HCT116 (cell line): ENCODE results near the gene LRP1B. TPM values are rescaled to one million over a fixed set of nuclear protein-coding genes. Genes with fewer than 3 reads are reported as not detected.

Experiments used
- ATAC-seq: fragments of 200-7000 bp; cut with Tn5 transposase; 2 replicates; pipeline ENCODE4 v1.9.1; 2020; ENCODE audit warnings: mild to moderate bottlenecking, moderate library complexity
- BruUV-seq: library from RNA; stranded (reverse); fragments of 400-500 nt; replicated peaks from 2 replicates; lab custom pipeline; 2021; lab: Mats Ljungman, UMichigan
- CTCF ChIA-PET: fragments of 300-600 bp; sonication (Branson Sonifier 250); formaldehyde crosslinking; loops from one replicate; lab custom pipeline; 2021; ENCODE audit warnings: antibody characterized with exemption; lab: Charles Lee
- POLR2A ChIA-PET: fragments of 300-600, 350-600 bp; sonication (Branson Sonifier 250); formaldehyde crosslinking; loops from one replicate; lab custom pipeline; 2021; ENCODE audit warnings: antibody characterized with exemption; lab: Charles Lee
- RAD21 ChIA-PET, 2 experiments: fragments of 300-600 bp; sonication (Branson Sonifier 250); formaldehyde crosslinking; loops; one replicate each; lab custom pipeline; 2023; ENCODE audit warnings: low total read pairs in 2 of 2; ENCODE audit not compliant: uncharacterized antibody in 2 of 2, unreplicated experiment in 2 of 2, low non-redundant PET in 1 of 2; lab: Charles Lee
- DNase-seq: peaks from one replicate; pipeline ENCODE4 v3.0.0-alpha.2; 2010; ENCODE audit warnings: low read depth, low spot score
- H2AFZ ChIP-seq: fragments of 200-600 bp; shearing (Covaris generic), sonication (generic); 2 replicates; pipeline ENCODE4 v1.6.1; 2017; ENCODE audit warnings: low read depth, mixed run types, mixed read lengths, antibody characterized with exemption, low read length; ENCODE audit not compliant: poor library complexity, severe bottlenecking
- H3K27ac ChIP-seq: 2 replicates; pipeline ENCODE4 v1.5.1; 2012; ENCODE audit warnings: low read depth, low read length
- H3K27me3 ChIP-seq: fragments of 200-600 bp; sonication (generic); 2 replicates; pipeline ENCODE4 v1.6.1; 2016; ENCODE audit warnings: mixed run types, low read length, mixed read lengths; ENCODE audit not compliant: insufficient read depth
- H3K36me3 ChIP-seq, 2 experiments: fragments of 200-500 bp in 1 of 2; fragments of 200-600 bp in 1 of 2; sonication (Bioruptor generic) in 1 of 2; sonication (generic) in 1 of 2; 2 replicates each; pipeline versions ENCODE4 v1.5.1 to v1.6.1; 2014 to 2016; ENCODE audit warnings: low read length in 2 of 2, inconsistent platforms in 1 of 2, mixed read lengths in 1 of 2, mixed run types in 1 of 2; ENCODE audit not compliant: insufficient read depth in 2 of 2, control insufficient read depth in 1 of 2
- H3K4me1 ChIP-seq, 2 experiments: fragments of 200-600 bp in 1 of 2; sonication (generic) in 1 of 2; 2 replicates each; pipeline versions ENCODE4 v1.5.1 to v1.6.1; 2012 to 2017; ENCODE audit warnings: low read length in 2 of 2, inconsistent platforms in 1 of 2, mild to moderate bottlenecking in 1 of 2, mixed read lengths in 1 of 2, mixed run types in 1 of 2, moderate library complexity in 1 of 2; ENCODE audit not compliant: insufficient read depth in 2 of 2, control insufficient read depth in 1 of 2
- H3K4me2 ChIP-seq: fragments of 200-600 bp; sonication (generic); 2 replicates; pipeline ENCODE4 v1.6.1; 2017; ENCODE audit warnings: mixed run types, low read length, mixed read lengths
- H3K4me3 ChIP-seq, 2 experiments: fragments of 200-600 bp in 1 of 2; sonication (generic) in 1 of 2; replicated peaks in 1 of 2; 2 replicates each; pipeline ENCODE4 v1.5.1; 2011 to 2016; ENCODE audit warnings: low read length in 2 of 2, control low read depth in 1 of 2, low read depth in 1 of 2, mild to moderate bottlenecking in 1 of 2, mixed read lengths in 1 of 2, mixed run types in 1 of 2
- H3K79me2 ChIP-seq: fragments of 200-600 bp; sonication (generic); 2 replicates; pipeline ENCODE4 v1.6.1; 2017; ENCODE audit warnings: mild to moderate bottlenecking, mixed run types, low read length, moderate library complexity, mixed read lengths; ENCODE audit not compliant: insufficient read depth
- H3K9ac ChIP-seq: fragments of 200-600 bp; sonication (generic); 2 replicates; pipeline ENCODE4 v1.6.1; 2016; ENCODE audit warnings: low read length, mixed read lengths
- H3K9me2 ChIP-seq: fragments of 200-600 bp; sonication (generic), shearing (Covaris generic); 2 replicates; pipeline ENCODE4 v1.6.1; 2017; ENCODE audit warnings: mixed run types, mild to moderate bottlenecking, moderate library complexity; ENCODE audit not compliant: insufficient read depth
- H3K9me3 ChIP-seq, 2 experiments: fragments of 200-500 bp in 1 of 2; fragments of 200-600 bp in 1 of 2; sonication (Bioruptor generic) in 1 of 2; sonication (generic) in 1 of 2; 2 replicates each; pipeline ENCODE4 v1.6.1; 2014 to 2017; ENCODE audit warnings: low read length in 2 of 2, mixed read lengths in 2 of 2, inconsistent platforms in 1 of 2, low read depth in 1 of 2, mild to moderate bottlenecking in 1 of 2, mixed run types in 1 of 2, moderate library complexity in 1 of 2; ENCODE audit not compliant: control insufficient read depth in 1 of 2, insufficient read depth in 1 of 2
- H4K20me1 ChIP-seq: fragments of 200-600 bp; sonication (generic), shearing (Covaris generic); 2 replicates; pipeline ENCODE4 v1.6.1; 2017; ENCODE audit warnings: mixed run types, mild to moderate bottlenecking, moderate library complexity; ENCODE audit not compliant: insufficient read depth
- ATF3 ChIP-seq: IDR thresholded peaks from 2 replicates; pipeline ENCODE4 v1.6.1; 2012
- FOSL1 ChIP-seq: IDR thresholded peaks from 2 replicates; pipeline ENCODE4 v1.6.1; 2012; ENCODE audit warnings: low read depth
- MAX ChIP-seq: IDR thresholded peaks from 2 replicates; pipeline ENCODE4 v1.6.1; 2012
- POLR2A ChIP-seq: IDR thresholded peaks from 2 replicates; pipeline ENCODE4 v1.7.0; 2011; ENCODE audit warnings: borderline replicate concordance; ENCODE audit not compliant: insufficient read depth, insufficient read length; ENCODE audit errors: extremely low read depth
- POLR2AphosphoS5 ChIP-seq: IDR thresholded peaks from 2 replicates; pipeline ENCODE4 v1.6.1; 2011; ENCODE audit warnings: mild to moderate bottlenecking, low read depth, low read length, moderate library complexity
- RAD21 ChIP-seq: IDR thresholded peaks from 2 replicates; pipeline ENCODE4 v1.6.1; 2012; ENCODE audit warnings: low read depth, mild to moderate bottlenecking
- SIN3A ChIP-seq: IDR thresholded peaks from 2 replicates; pipeline ENCODE4 v1.6.1; 2012; ENCODE audit warnings: low read depth
- SP1 ChIP-seq: IDR thresholded peaks from 2 replicates; pipeline ENCODE4 v1.6.1; 2012; ENCODE audit warnings: low read depth
- SRF ChIP-seq: IDR thresholded peaks from 2 replicates; pipeline ENCODE4 v1.6.1; 2012; ENCODE audit warnings: low read depth
- TCF7L2 ChIP-seq: IDR thresholded peaks from 2 replicates; pipeline ENCODE4 v1.7.0; 2011; ENCODE audit warnings: borderline replicate concordance, inconsistent platforms; ENCODE audit not compliant: insufficient read depth, insufficient read length; ENCODE audit errors: extremely low read depth
- ZFX ChIP-seq: fragments of 450-650 bp; IDR thresholded peaks from 2 replicates; pipeline ENCODE4 v1.6.1; 2017
- intact Hi-C: fragments of 100-400 bp; cut with micrococcal nuclease; formaldehyde crosslinking; loops from 2 replicates; pipeline ENCODE4 v1.10.0; 2022
- total RNA-seq: library from RNA; stranded (reverse); gene quantifications from one replicate; pipeline ENCODE4 v1.2.1, GENCODE V29; 2021; ENCODE audit not compliant: unreplicated experiment

Gene LRP1B
- total RNA-seq, 1 experiment from 2014 or later, result 0.34 TPM

GRCh38 chr2:142048581-142048980 is 82.2 kb downstream of the LRP1B start:
- ChIA-PET RAD21 (no interaction called here), CTCF (no interaction called here), POLR2A (no interaction called here)
- no TSS peak for BruUV-seq
- intact Hi-C loops, result no loop called here
- no peak overlapping the region for H2AFZ ChIP-seq
- no peak for DNase-seq
- no peaks in the 10 kb centered on the region for H3K9me2 ChIP-seq
- TF ChIP-seq MAX (no peak), SIN3A (no peak), SRF (no peak), ATF3 (no peak), POLR2A (no peak), RAD21 (no peak)
- no peaks in the 10 kb centered on the region for H4K20me1 ChIP-seq
- H3K27me3 ChIP-seq, result no peaks in the 10 kb centered on the region
- H3K4me3 ChIP-seq, result no peak overlapping the region
- no peak overlapping the region for H3K9ac ChIP-seq
- ATAC-seq, result no peak
- no peak overlapping the region for H3K4me2 ChIP-seq
- H3K79me2 ChIP-seq, result no peaks in the 10 kb centered on the region
- no peaks in the 10 kb centered on the region for H3K9me3 ChIP-seq
- H3K4me1 ChIP-seq, result no peaks in the 10 kb centered on the region
- no peak overlapping the region for H3K27ac ChIP-seq
- H3K36me3 ChIP-seq, result no peaks in the 10 kb centered on the region

- no peak overlapping the region for H3K4me2 ChIP-seq
- no peak for ATAC-seq
- no peaks in the 10 kb centered on the region for H3K79me2 ChIP-seq
- no peaks in the 10 kb centered on the region for H3K36me3 ChIP-seq
- no peak overlapping the region for H2AFZ ChIP-seq
- RAD21 ChIA-PET, result no interaction called here
- BruUV-seq, result no TSS peak
- peaks cover 0 to 9% of the 10 kb centered on the region in 2 experiments; a peak in 2 of 4 replicates for H3K4me1 ChIP-seq
- intact Hi-C loops, result no loop called here
- H4K20me1 ChIP-seq, result no peaks in the 10 kb centered on the region
- TF ChIP-seq POLR2A, result no peak
- TF ChIP-seq TCF7L2, result no peak
- no peak for TF ChIP-seq ZFX
- no peak for TF ChIP-seq FOSL1
- no peak for TF ChIP-seq POLR2AphosphoS5
- TF ChIP-seq SP1, result no peak
- H3K27ac ChIP-seq, result no peak overlapping the region
- H3K9me2 ChIP-seq, result no peaks in the 10 kb centered on the region
- H3K9me3 ChIP-seq, result no peaks in the 10 kb centered on the region
- CTCF ChIA-PET, result no interaction called here
- H3K4me3 ChIP-seq, result no peak overlapping the region
- POLR2A ChIA-PET, result no interaction called here
- no peaks in the 10 kb centered on the region for H3K27me3 ChIP-seq
- no peak overlapping the region for H3K9ac ChIP-seq
- no peak for DNase-seq
Observed at GRCh38 chr2:142045641-142046040, 85.2 kb downstream of the LRP1B start.
